Duodenal mucosa (tissue), 2 donors: ENCODE results near the gene CRISP2.
"Not testable (repeated sequence)": the region's sequence is repeated elsewhere in the genome, so short reads cannot be mapped to it uniquely, and the experiment has no call there.

Experiments used
- H3K27ac ChIP-seq: one replicate; pipeline ENCODE4 v1.7.0; 2013; ENCODE audit warnings: low read depth, low read length
- H3K27me3 ChIP-seq, 2 donors: one replicate each; pipeline ENCODE4 v1.7.0; 2013; ENCODE audit warnings: low read length in 2 of 2, control low read depth in 1 of 2; ENCODE audit not compliant: insufficient read depth in 2 of 2, control insufficient read depth in 1 of 2
- H3K36me3 ChIP-seq, 2 donors: one replicate each; pipeline ENCODE4 v1.7.0; 2013; ENCODE audit warnings: low read length in 2 of 2, control low read depth in 1 of 2; ENCODE audit not compliant: insufficient read depth in 2 of 2, control insufficient read depth in 1 of 2
- H3K4me1 ChIP-seq, 2 donors: one replicate each; pipeline ENCODE4 v1.7.0; 2013; ENCODE audit warnings: low read length in 2 of 2, control low read depth in 1 of 2; ENCODE audit not compliant: insufficient read depth in 2 of 2, control insufficient read depth in 1 of 2
- H3K4me3 ChIP-seq, 2 donors: one replicate each; pipeline ENCODE4 v1.7.0; 2013; ENCODE audit warnings: low read length in 2 of 2, low read depth in 1 of 2
- H3K9ac ChIP-seq, 2 donors: one replicate each; pipeline ENCODE4 v1.7.0; 2013; ENCODE audit warnings: low read length in 2 of 2, low read depth in 1 of 2
- H3K9me3 ChIP-seq, 2 donors: one replicate each; pipeline ENCODE4 v1.7.0; 2013; ENCODE audit warnings: low read length in 2 of 2, control low read depth in 1 of 2; ENCODE audit not compliant: control insufficient read depth in 1 of 2

CRISP2 gene

GRCh38 chr6:49664054-49664453 is 49.3 kb downstream of the CRISP2 start:
- not testable (repeated sequence) for H3K4me1 ChIP-seq, H3K27ac ChIP-seq, H3K9ac ChIP-seq, H3K27me3 ChIP-seq, H3K4me3 ChIP-seq, H3K36me3 ChIP-seq, H3K9me3 ChIP-seq

DNA sequence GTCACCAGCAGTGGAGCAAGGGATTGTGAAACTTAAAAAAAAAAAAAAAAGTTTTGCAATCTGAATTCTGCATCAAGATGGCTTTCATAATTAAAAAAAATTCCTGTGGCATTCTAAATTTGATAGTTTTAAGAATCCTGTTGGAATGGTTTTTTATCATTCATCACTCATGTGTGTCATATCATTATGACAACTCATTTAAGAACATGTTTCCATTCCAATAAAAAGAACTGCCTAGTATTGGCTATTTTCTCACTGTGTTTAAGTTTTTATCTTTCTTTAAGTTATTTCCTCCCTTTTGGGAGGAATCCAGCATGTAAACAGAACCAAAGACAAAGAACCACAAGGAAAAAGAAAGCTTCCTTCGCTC is 50.5 kb downstream of the CRISP2 start:
- no peaks in the 10 kb centered on the region for H3K27me3 ChIP-seq
- no peak overlapping the region for H3K9ac ChIP-seq
- no peak overlapping the region for H3K27ac ChIP-seq
- no peak overlapping the region for H3K4me3 ChIP-seq
- H3K36me3 ChIP-seq: no peaks in the 10 kb centered on the region
- H3K4me1 ChIP-seq: no peaks in the 10 kb centered on the region
- no peaks in the 10 kb centered on the region for H3K9me3 ChIP-seq

DNA sequence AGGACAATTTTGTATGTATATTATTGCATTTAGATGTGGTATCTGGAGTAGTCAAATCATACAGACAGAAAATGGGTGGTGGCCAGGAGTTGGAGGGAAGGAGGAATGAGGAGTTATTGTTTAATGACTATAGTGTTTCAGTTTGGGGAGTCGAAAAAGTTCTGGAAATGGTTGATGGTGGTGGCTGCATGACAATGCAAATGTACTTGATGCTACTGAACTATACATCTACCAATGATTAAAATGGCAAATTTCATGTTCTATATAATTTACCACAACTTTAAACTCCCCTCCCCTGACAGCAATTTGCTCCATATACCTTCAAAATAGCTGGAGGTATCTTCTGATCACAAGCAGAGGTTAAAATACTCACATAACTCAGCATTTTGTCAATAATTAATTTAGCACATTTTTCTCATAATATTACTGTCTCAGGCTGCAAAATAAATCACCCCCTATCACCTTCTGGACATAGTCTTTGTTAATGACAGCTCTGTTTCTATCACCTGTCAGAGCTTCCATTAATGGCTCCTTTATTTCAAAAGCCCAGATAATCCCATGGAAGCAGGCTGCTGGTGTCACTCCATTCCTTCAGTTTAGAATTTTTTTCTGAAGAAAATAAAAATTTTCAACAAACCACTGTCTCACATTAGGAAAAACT is 51.0 kb downstream of the CRISP2 start:
- Histone ChIP-seq H3K9me3 (no peaks in the 10 kb centered on the region), H3K27ac (no peak overlapping the region), H3K4me1 (no peaks in the 10 kb centered on the region), H3K27me3 (no peaks in the 10 kb centered on the region), H3K4me3 (no peak overlapping the region), H3K9ac (no peak overlapping the region), H3K36me3 (no peaks in the 10 kb centered on the region)

- H3K9ac ChIP-seq: no peak overlapping the region
- H3K9me3 ChIP-seq: no peaks in the 10 kb centered on the region
- no peak overlapping the region for H3K4me3 ChIP-seq
- H3K36me3 ChIP-seq: no peaks in the 10 kb centered on the region
- no peaks in the 10 kb centered on the region for H3K4me1 ChIP-seq
- H3K27me3 ChIP-seq: no peaks in the 10 kb centered on the region
- no peak overlapping the region for H3K27ac ChIP-seq
These were observed 59.4 kb downstream of the CRISP2 start for GRCh38 chr6:49653942-49654341.

DNA sequence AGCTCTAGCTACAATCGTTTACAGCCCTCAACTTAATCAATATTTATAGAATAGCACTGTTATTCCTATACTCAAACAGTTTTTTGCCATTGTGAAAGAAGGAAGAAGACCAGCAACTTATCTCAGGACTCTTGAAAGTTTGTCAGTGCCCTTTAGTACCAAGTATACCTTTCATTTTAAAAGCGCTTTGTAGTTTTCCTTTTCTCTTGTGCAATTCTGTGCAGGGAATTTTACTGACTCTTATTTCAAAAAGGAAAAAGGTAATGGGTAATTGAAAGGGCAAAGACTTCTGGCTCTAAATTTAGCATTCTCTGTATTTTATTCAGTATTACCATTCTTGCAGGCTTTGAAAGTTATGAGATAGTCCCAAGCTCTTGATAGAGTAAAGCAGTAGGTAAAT is 59.9 kb downstream of the CRISP2 start:
- H3K27ac ChIP-seq: no peak overlapping the region
- no peak overlapping the region for H3K4me3 ChIP-seq
- H3K9ac ChIP-seq: no peak overlapping the region
- H3K4me1 ChIP-seq: no peaks in the 10 kb centered on the region
- H3K27me3 ChIP-seq: no peaks in the 10 kb centered on the region
- H3K36me3 ChIP-seq: no peaks in the 10 kb centered on the region
- H3K9me3 ChIP-seq: no peaks in the 10 kb centered on the region

DNA sequence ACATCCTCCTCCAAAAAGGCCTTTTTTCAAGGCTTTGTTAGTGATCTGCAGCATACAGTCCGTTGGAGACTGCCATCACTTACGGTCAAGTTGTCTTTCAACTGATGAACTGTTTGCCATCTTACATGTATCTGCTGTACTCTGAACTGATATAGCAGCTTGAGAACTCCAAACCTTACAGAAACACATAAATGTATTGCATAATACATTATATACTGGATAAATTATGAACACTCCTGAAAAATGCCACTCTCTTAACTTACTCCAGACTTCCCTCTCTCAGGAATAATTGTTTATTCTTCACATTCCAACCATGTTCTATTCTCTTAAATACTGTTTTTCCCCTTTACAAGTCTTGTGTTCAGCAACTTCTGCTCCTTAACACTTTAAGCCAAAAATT is 62.1 kb downstream of the CRISP2 start:
- H3K9ac ChIP-seq: no peak overlapping the region
- no peaks in the 10 kb centered on the region for H3K27me3 ChIP-seq
- H3K4me1 ChIP-seq: no peaks in the 10 kb centered on the region
- no peaks in the 10 kb centered on the region for H3K9me3 ChIP-seq
- no peaks in the 10 kb centered on the region for H3K36me3 ChIP-seq
- no peak overlapping the region for H3K27ac ChIP-seq
- H3K4me3 ChIP-seq: no peak overlapping the region

DNA sequence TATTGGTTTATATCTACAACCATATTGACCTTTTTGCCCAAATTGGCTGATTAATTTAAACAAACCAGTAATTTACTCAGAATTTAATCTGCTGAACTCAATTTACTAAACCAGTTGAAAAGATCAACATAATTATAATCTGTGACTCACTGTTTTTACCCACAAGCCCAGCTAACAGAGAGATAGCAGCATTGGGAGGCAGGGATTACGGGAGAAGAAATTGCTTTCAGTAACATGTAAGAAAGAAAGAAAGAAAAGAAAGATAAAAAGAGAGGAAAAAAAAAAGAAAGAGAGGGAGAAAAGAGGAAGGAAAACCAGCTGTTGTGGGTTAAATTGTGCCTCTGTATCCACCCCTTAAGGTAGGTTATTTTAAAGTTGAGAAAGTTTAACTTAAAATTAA is 63.4 kb downstream of the CRISP2 start:
- Histone ChIP-seq H3K27ac (no peak overlapping the region), H3K27me3 (no peaks in the 10 kb centered on the region), H3K4me1 (no peaks in the 10 kb centered on the region), H3K9me3 (no peaks in the 10 kb centered on the region), H3K36me3 (no peaks in the 10 kb centered on the region), H3K4me3 (no peak overlapping the region), H3K9ac (no peak overlapping the region)

DNA sequence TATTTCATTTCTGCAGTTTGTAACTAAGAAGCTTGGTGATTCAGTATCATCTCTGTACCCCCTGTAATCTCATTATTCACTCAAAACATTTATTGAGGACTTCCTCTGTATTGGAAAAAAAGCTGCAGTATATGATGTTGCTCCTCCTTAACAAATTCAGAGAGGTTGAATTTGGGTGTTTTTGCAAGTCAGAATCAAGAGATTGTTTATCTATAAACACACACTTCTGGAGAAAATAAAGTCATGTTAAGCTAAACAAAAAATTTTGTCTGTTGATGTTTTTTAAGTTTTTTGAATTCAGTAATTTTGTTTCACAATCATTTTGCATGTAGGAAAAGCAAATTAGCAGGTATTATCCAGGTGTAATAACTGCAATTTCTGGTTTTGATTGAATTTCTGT is 65.3 kb downstream of the CRISP2 start:
- no peaks in the 10 kb centered on the region for H3K9me3 ChIP-seq
- no peak overlapping the region for H3K9ac ChIP-seq
- H3K4me1 ChIP-seq: no peaks in the 10 kb centered on the region
- H3K27ac ChIP-seq: no peak overlapping the region
- no peaks in the 10 kb centered on the region for H3K27me3 ChIP-seq
- H3K36me3 ChIP-seq: no peaks in the 10 kb centered on the region
- no peak overlapping the region for H3K4me3 ChIP-seq

- H3K9ac ChIP-seq: no peak overlapping the region
- no peaks in the 10 kb centered on the region for H3K4me1 ChIP-seq
- no peak overlapping the region for H3K27ac ChIP-seq
- H3K4me3 ChIP-seq: no peak overlapping the region
- H3K27me3 ChIP-seq: no peaks in the 10 kb centered on the region
- no peaks in the 10 kb centered on the region for H3K9me3 ChIP-seq
- no peaks in the 10 kb centered on the region for H3K36me3 ChIP-seq
These were observed 65.9 kb downstream of the CRISP2 start for GRCh38 chr6:49647476-49647875.

DNA sequence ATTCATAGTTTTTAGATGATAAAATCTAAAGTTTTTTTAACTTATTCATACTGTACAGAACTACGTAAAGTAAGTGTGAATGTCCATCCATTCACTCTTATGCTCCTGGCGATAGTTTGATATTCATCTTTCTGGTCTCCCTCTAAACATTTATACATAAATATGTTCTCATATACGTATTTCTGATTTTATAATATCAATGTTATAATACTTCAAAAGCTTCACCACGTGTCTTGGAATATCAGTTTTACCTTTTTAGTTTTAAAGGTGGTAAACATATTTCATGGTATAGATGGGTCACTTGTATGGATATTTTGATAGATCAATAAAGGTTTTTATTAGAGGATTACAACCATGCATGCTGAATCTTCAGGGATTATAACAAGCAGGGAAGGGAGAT is 66.4 kb downstream of the CRISP2 start:
- Histone ChIP-seq H3K27ac (no peak overlapping the region), H3K9me3 (no peaks in the 10 kb centered on the region), H3K36me3 (no peaks in the 10 kb centered on the region), H3K27me3 (no peaks in the 10 kb centered on the region), H3K9ac (no peak overlapping the region), H3K4me1 (no peaks in the 10 kb centered on the region), H3K4me3 (no peak overlapping the region)
